A549 (cell line): Measurements from ENCODE around the gene LMO7. TPM values are rescaled to one million over a fixed set of nuclear protein-coding genes. Genes with fewer than 3 reads are reported as not detected.

ENCODE experiments used
- ATAC-seq, 2 experiments: fragments of 200-7000 bp in 1 of 2; fragments of >200 bp in 1 of 2; cut with Nextera tagmentation in 1 of 2; cut with Tn5 transposase in 1 of 2; 3 replicates each; pipeline versions ENCODE4 v1.8.0 to v1.9.1; 2018 to 2020; ENCODE audit warnings: mild to moderate bottlenecking in 1 of 2, moderate library complexity in 1 of 2
- CTCF ChIA-PET: fragments of 300-600 bp; sonication (Branson Sonifier 250); formaldehyde crosslinking; extraction: SDS; loops from one replicate; lab custom pipeline; 2021; ENCODE audit warnings: antibody characterized with exemption, inconsistent platforms; lab: Yijun Ruan, JAX
- POLR2A ChIA-PET: fragments of 350-600 bp; formaldehyde crosslinking; extraction: SDS; loops from one replicate; lab custom pipeline; 2021; ENCODE audit warnings: antibody characterized with exemption, inconsistent platforms; lab: Yijun Ruan, JAX
- DNase-seq, 2 experiments: peaks; one replicate each; pipeline versions ENCODE4 v3.0.0 to v3.0.0-alpha.2; 2011 to 2016; ENCODE audit warnings: low read depth in 1 of 2, low spot score in 1 of 2
- FAIRE-seq: peaks from 2 replicates; lab custom pipeline; 2011; peaks lifted over from hg19 to GRCh38; lab: Jason Lieb, UNC
- H3K27ac ChIP-seq, 2 experiments: fragments of >200 bp; sonication (Bioruptor Twin); formaldehyde crosslinking; 3 replicates each; pipeline ENCODE4 v1.5.1; 2016 to 2017
- H3K4me1 ChIP-seq: fragments of >200 bp; sonication (Bioruptor Twin); formaldehyde crosslinking; 3 replicates; pipeline ENCODE4 v1.6.1; 2016
- H3K4me2 ChIP-seq: fragments of >200 bp; sonication (Bioruptor Twin); formaldehyde crosslinking; 3 replicates; pipeline ENCODE4 v1.6.1; 2016
- H3K4me3 ChIP-seq: fragments of >200 bp; sonication (Bioruptor Twin); formaldehyde crosslinking; 3 replicates; pipeline ENCODE4 v1.5.1; 2016
- H3K9me3 ChIP-seq: fragments of >200 bp; sonication (Bioruptor Twin); formaldehyde crosslinking; 3 replicates; pipeline ENCODE4 v1.6.1; 2016
- ATOH8 ChIP-seq: fragments of 250-450 bp; sonication (Bioruptor Pico); IDR thresholded peaks from 2 replicates; pipeline ENCODE4 v1.5.0; 2020; ENCODE audit warnings: low read depth, mild to moderate bottlenecking, moderate library complexity
- BCL3 ChIP-seq: fragments of >200 bp; sonication (Bioruptor Twin); formaldehyde crosslinking; IDR thresholded peaks from 3 replicates; pipeline ENCODE4 v1.6.1; 2016
- CBX2 ChIP-seq: fragments of 200-600 bp; sonication (generic); IDR thresholded peaks from 2 replicates; pipeline ENCODE4 v1.6.1; 2016; ENCODE audit warnings: low read depth, mild to moderate bottlenecking, borderline replicate concordance
- CBX8 ChIP-seq: fragments of 200-600 bp; sonication (generic); IDR thresholded peaks from 2 replicates; pipeline ENCODE4 v1.6.1; 2016
- CEBPB ChIP-seq, 2 experiments: fragments of >200 bp in 1 of 2; sonication (Bioruptor Twin) in 1 of 2; formaldehyde crosslinking in 1 of 2; IDR thresholded peaks; 2 replicates each; pipeline ENCODE4 v1.6.1; 2012 to 2016
- CHD2 ChIP-seq: fragments of 150-350 bp; IDR thresholded peaks from 2 replicates; pipeline ENCODE4 v1.6.1; 2014; ENCODE audit warnings: low read length; ENCODE audit not compliant: partially characterized antibody
- FOSB ChIP-seq: fragments of 250-450 bp; sonication (Bioruptor Pico); IDR thresholded peaks from 2 replicates; pipeline ENCODE4 v1.5.0; 2020; ENCODE audit warnings: mild to moderate bottlenecking, moderate library complexity
- GATA3 ChIP-seq: IDR thresholded peaks from 2 replicates; pipeline ENCODE4 v1.6.1; 2012; ENCODE audit warnings: borderline replicate concordance
- HDAC2 ChIP-seq: fragments of 200-600 bp; sonication (generic); IDR thresholded peaks from 2 replicates; pipeline ENCODE4 v1.6.1; 2016
- JUN ChIP-seq, 2 experiments: fragments of >200 bp; sonication (Bioruptor Twin); formaldehyde crosslinking; IDR thresholded peaks; 2 replicates in 1 of 2; 3 replicates in 1 of 2; pipeline ENCODE4 v1.6.1; 2016 to 2017
- JUNB ChIP-seq: fragments of >200 bp; sonication (Bioruptor Twin); formaldehyde crosslinking; IDR thresholded peaks from 2 replicates; pipeline ENCODE4 v1.6.1; 2016
- KDM1A ChIP-seq: fragments of 200-600 bp; sonication (generic); IDR thresholded peaks from 2 replicates; pipeline ENCODE4 v1.6.1; 2016; ENCODE audit warnings: low read depth, mild to moderate bottlenecking
- KDM5A ChIP-seq: fragments of 200-600 bp; sonication (generic); IDR thresholded peaks from 2 replicates; pipeline ENCODE4 v1.6.1; 2016; ENCODE audit warnings: antibody characterized with exemption, mild to moderate bottlenecking
- MYC ChIP-seq: IDR thresholded peaks from 2 replicates; pipeline ENCODE4 v1.6.1; 2012; ENCODE audit warnings: mild to moderate bottlenecking, inconsistent platforms, low read length, improper control_type of control experiment, borderline replicate concordance
- NPAS2 ChIP-seq: fragments of 250-450 bp; sonication (Bioruptor Pico); IDR thresholded peaks from 2 replicates; pipeline ENCODE4 v1.8.0; 2022; ENCODE audit warnings: mild to moderate bottlenecking, moderate library complexity, borderline replicate concordance
- PHF8 ChIP-seq: fragments of 200-600 bp; sonication (generic); IDR thresholded peaks from 2 replicates; pipeline ENCODE4 v1.6.1; 2016; ENCODE audit warnings: low read depth, mild to moderate bottlenecking, antibody characterized with exemption, moderate library complexity, borderline replicate concordance
- POLR2A ChIP-seq: IDR thresholded peaks from 2 replicates; pipeline ENCODE4 v1.6.1; 2012; ENCODE audit warnings: mild to moderate bottlenecking, low read length
- POLR2AphosphoS2 ChIP-seq: conservative IDR thresholded peaks from 2 replicates; pipeline ENCODE4 v1.6.1; 2012; ENCODE audit warnings: low read length, improper control_type of control experiment, inconsistent platforms
- RAD21 ChIP-seq, 2 experiments: fragments of >200 bp in 1 of 2; sonication (Bioruptor Twin) in 1 of 2; formaldehyde crosslinking in 1 of 2; IDR thresholded peaks in 1 of 2; conservative IDR thresholded peaks in 1 of 2; 2 replicates in 1 of 2; 3 replicates in 1 of 2; pipeline ENCODE4 v1.6.1; 2012 to 2018; ENCODE audit warnings: inconsistent platforms in 1 of 2
- RARB ChIP-seq: fragments of 250-450 bp; sonication (Bioruptor Pico); IDR thresholded peaks from 2 replicates; pipeline ENCODE4 v1.8.0; 2021; ENCODE audit warnings: mild to moderate bottlenecking, moderate library complexity
- RCOR1 ChIP-seq: fragments of 150-350 bp; IDR thresholded peaks from 2 replicates; pipeline ENCODE4 v1.6.1; 2014; ENCODE audit warnings: antibody characterized with exemption, low read length, low read depth
- RFX5 ChIP-seq: fragments of 450-650 bp; IDR thresholded peaks from 2 replicates; pipeline ENCODE4 v1.7.1; 2014; ENCODE audit warnings: antibody characterized with exemption, mild to moderate bottlenecking, moderate library complexity
- RNF2 ChIP-seq: fragments of 200-600 bp; sonication (generic); IDR thresholded peaks from 2 replicates; pipeline ENCODE4 v1.6.1; 2016; ENCODE audit warnings: low read depth, mild to moderate bottlenecking, antibody characterized with exemption, moderate library complexity, borderline replicate concordance
- SMC3 ChIP-seq: fragments of >200 bp; sonication (Bioruptor Twin); formaldehyde crosslinking; IDR thresholded peaks from 3 replicates; pipeline ENCODE4 v1.6.1; 2018; ENCODE audit warnings: inconsistent platforms
- SREBF2 ChIP-seq: fragments of 450-650 bp; IDR thresholded peaks from 2 replicates; pipeline ENCODE4 v1.6.1; 2014; ENCODE audit warnings: mild to moderate bottlenecking, moderate library complexity
- USF2 ChIP-seq: fragments of 450-650 bp; IDR thresholded peaks from 2 replicates; pipeline ENCODE4 v1.6.1; 2014; ENCODE audit warnings: antibody characterized with exemption
- ZNF302 ChIP-seq: fragments of 250-450 bp; sonication (Bioruptor Pico); IDR thresholded peaks from 2 replicates; pipeline ENCODE4 v1.9.0; 2021; ENCODE audit warnings: inconsistent platforms, mild to moderate bottlenecking, moderate library complexity
- WGBS: methylation state at CpG from one replicate; pipeline ENCODE4 v1.1.6; 2017; ENCODE audit errors: missing lambda C conversion rate; 5-methylcytosine and 5-hydroxymethylcytosine counted together
- polyA plus RNA-seq, 4 experiments: library from polyadenylated mRNA; depleted of rRNA in 3 of 4; stranded (reverse); fragments of >200 nt; fragmentation: RNase III in 1 of 4; extraction: RNeasy Plus Mini Kit Qiagen cat#74134 plus additional on column Dnase treatment in 1 of 4; gene quantifications; 2 replicates in 3 of 4; 3 replicates in 1 of 4; pipeline ENCODE4 v1.2.3, GENCODE V29; 2011 to 2017
- TF ChIP-seq, protein P1 (sequence below): fragments of 250-450 bp; sonication (Bioruptor Pico); IDR thresholded peaks from 2 replicates; pipeline ENCODE4 v1.5.0; 2021; ENCODE audit warnings: mild to moderate bottlenecking, moderate library complexity, borderline replicate concordance

The LMO7 gene
- polyA plus RNA-seq, 2 of the 4 experiments (the other 2 are of a cell fraction), result 23.4 to 33.2 TPM

DNA sequence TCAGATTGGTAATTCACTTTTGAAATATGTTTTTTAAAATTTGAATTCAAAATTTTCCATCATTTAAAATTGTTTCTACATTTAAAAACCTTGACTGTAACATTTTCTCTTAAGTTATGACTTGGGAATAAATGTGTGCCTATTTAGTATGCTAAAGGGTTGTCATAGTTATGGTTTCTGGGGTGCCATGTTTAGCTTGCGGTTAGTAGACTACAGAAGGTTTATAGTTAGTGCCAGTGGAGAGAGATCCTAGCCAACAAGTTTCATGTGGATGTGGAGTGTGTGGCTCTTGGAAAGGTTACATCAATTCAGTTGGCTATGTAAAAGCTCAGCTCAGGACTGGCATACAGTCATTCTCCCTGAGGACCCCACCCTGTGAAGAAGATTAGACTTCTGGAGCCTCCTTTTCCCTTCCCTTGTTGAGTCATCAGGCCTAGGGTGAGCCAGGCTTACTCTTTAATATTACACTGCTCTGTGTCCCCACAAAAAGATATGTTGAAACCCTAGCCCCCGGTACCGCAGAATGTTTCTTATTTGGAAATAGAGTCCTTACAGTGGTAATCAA, 20.4 kb downstream of the LMO7 start:
- Histone ChIP-seq H3K4me3 (no peak overlapping the region), H3K9me3 (no peaks in the 10 kb centered on the region), H3K27ac (no peak overlapping the region), H3K4me1 (no peaks in the 10 kb centered on the region), H3K4me2 (no peak overlapping the region)
- ChIA-PET POLR2A (no interaction called here), CTCF (no interaction called here)
- ATAC-seq (no peak), FAIRE-seq (no peak), DNase-seq (no peak)
- 100% methylated on average over 3 of the region's 3 CpGs for WGBS
- TF ChIP-seq HDAC2 (no peak), RNF2 (no peak)

DNA sequence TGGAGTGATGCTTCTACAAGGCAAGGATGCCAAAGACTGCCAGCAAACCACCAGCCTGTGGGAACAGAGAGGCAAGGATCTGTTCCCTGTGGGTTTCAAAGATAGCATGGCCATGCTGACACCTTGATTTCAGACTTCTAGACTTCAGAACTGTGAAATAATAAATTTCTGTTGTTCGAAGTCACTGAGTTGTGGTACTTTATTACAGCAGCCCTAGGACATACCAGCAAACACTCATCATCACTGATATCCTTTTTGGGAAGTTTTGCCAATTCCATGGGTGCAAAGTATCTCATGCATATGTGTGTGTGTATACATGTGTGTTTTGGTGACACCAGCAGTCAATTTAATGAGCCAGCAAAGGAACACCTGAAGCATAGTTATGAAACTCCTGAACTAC, 21.0 kb downstream of the LMO7 start:
- H3K9me3 ChIP-seq, result no peaks in the 10 kb centered on the region
- WGBS, result 60% methylated on average over 1 of the region's 1 CpG
- H3K27ac ChIP-seq, result no peak overlapping the region
- H3K4me2 ChIP-seq, result no peak overlapping the region
- no peak for FAIRE-seq
- ChIA-PET CTCF (no interaction called here), POLR2A (no interaction called here)
- H3K4me1 ChIP-seq, result peaks cover 4% of the 10 kb centered on the region; the same call in 2 of the 3 replicates
- no peak overlapping the region for H3K4me3 ChIP-seq
- ATAC-seq, result no peak
- DNase-seq, result no peak
- TF ChIP-seq ZNF302 (CRISPR knock-in tag), result no peak
- TF ChIP-seq RARB (CRISPR knock-in tag), result no peak
- TF ChIP-seq CBX8, result no peak
- no peak for TF ChIP-seq KDM1A
- no peak for TF ChIP-seq POLR2A
- no peak for TF ChIP-seq CBX2
- no peak for TF ChIP-seq SMC3
- no peak for TF ChIP-seq JUNB
- TF ChIP-seq CEBPB (IDR thresholded peaks at IDR 0.05), result no peak
- no peak for TF ChIP-seq SREBF2
- no peak for TF ChIP-seq RCOR1
- TF ChIP-seq POLR2AphosphoS2, result no peak

DNA sequence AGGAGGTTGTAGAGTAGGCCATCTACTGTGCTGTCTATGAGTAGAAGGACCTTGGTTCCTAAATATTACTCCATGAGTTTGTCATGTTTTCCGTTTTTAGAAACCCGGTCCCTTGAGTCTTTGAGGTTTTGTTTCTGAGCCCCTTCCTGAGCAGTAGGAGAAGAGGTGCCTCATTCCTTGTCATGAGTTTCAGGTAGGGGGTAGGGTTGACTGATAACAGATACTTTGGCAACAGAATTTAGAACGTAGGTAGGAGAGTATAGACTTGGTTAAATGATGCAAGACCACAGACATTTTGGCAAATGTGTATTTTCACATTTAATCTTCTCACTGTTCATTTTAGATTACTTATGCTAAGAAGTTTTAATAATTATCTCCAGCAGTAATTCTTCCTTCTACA, 24.6 kb downstream of the LMO7 start:
- CTCF ChIA-PET, result no interaction called here
- H3K27ac ChIP-seq, result no peak overlapping the region
- DNase-seq, result no peak
- peaks cover 14% of the 10 kb centered on the region for H3K4me1 ChIP-seq
- POLR2A ChIA-PET, result no interaction called here
- ATAC-seq, result no peak
- H3K9me3 ChIP-seq, result no peaks in the 10 kb centered on the region
- TF ChIP-seq GATA3, result no peak
- TF ChIP-seq BCL3, result no peak
- no peak for TF ChIP-seq JUNB
- no peak for TF ChIP-seq KDM1A
- TF ChIP-seq, all 56 proteins: peak for 0
- Histone ChIP-seq H3K4me2 (no peak overlapping the region), H3K4me3 (no peak overlapping the region)
- no peak for FAIRE-seq
- WGBS, result 69% methylated on average over 3 of the region's 3 CpGs

DNA sequence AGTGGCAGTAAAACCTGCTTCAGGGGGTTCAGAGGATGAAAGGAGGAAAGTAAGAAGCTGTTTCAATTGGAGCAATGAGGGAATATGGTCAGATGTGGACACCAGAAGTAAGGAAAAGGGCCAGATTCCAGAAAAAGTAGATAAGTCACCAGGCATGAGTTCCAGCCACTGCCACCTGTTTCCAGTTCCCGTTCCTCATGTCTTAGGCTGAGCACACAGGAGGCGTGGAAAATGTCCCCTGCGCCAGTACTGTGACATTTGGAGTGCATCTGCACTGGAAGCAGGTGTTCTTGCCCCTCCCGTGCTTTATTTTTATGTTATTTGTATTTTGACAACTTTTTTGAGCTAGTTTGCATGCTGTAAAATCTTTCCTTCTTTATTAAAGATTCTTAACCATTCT, 25.3 kb downstream of the LMO7 start:
- no peak for ATAC-seq
- no peak for FAIRE-seq
- Histone ChIP-seq H3K27ac (no peak overlapping the region), H3K9me3 (no peaks in the 10 kb centered on the region), H3K4me3 (no peak overlapping the region), H3K4me1 (peaks cover 14% of the 10 kb centered on the region), H3K4me2 (no peak overlapping the region)
- no peak for DNase-seq
- 77% methylated on average over 4 of the region's 4 CpGs for WGBS
- TF ChIP-seq RCOR1 (no peak), FOSB (CRISPR knock-in tag) (no peak), NPAS2 (CRISPR knock-in tag) (no peak), SMC3 (no peak), SREBF2 (no peak), KDM5A (no peak), ATOH8 (CRISPR knock-in tag) (no peak), USF2 (no peak), PHF8 (no peak), RFX5 (no peak), CEBPB (IDR thresholded peaks at IDR 0.05) (no peak), CHD2 (no peak), MYC (no peak), GATA3 (no peak), POLR2A (no peak), JUN (IDR thresholded peaks at IDR 0.05) (no peak), RAD21 (conservative IDR thresholded peaks at IDR 0.05 in 1 of 2, IDR thresholded peaks at IDR 0.05 in 1 of 2) (no peak)
- TF ChIP-seq, protein P1, sequence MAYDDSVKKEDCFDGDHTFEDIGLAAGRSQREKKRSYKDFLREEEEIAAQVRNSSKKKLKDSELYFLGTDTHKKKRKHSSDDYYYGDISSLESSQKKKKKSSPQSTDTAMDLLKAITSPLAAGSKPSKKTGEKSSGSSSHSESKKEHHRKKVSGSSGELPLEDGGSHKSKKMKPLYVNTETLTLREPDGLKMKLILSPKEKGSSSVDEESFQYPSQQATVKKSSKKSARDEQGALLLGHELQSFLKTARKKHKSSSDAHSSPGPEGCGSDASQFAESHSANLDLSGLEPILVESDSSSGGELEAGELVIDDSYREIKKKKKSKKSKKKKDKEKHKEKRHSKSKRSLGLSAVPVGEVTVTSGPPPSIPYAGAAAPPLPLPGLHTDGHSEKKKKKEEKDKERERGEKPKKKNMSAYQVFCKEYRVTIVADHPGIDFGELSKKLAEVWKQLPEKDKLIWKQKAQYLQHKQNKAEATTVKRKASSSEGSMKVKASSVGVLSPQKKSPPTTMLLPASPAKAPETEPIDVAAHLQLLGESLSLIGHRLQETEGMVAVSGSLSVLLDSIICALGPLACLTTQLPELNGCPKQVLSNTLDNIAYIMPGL, result no peak
- POLR2A ChIA-PET, result no interaction called here
- CTCF ChIA-PET, result no interaction called here
